HepG2 (cell line): ENCODE results near the gene ANO10.
"Not testable (repeated sequence)": the region's sequence is repeated elsewhere in the genome, so short reads cannot be mapped to it uniquely, and the experiment has no call there.

Experiments used
- GTF2F1 ChIP-seq: fragments of 150-350 bp; IDR thresholded peaks from 2 replicates; pipeline ENCODE4 v1.6.1; 2014; ENCODE audit warnings: low read length
- MTA3 ChIP-seq: sonication (generic); formaldehyde crosslinking; IDR thresholded peaks from 2 replicates; pipeline ENCODE4 v1.4.0; 2020; ENCODE audit warnings: missing genetic modification reagents
- TAF15 ChIP-seq: fragments of 200-400 bp; formaldehyde crosslinking; IDR thresholded peaks from one replicate; pipeline ENCODE4 v1.6.1; 2018; ENCODE audit warnings: mild to moderate bottlenecking, low read depth, low read length; ENCODE audit not compliant: poor library complexity, severe bottlenecking
- ZBTB20 ChIP-seq: sonication (generic); formaldehyde crosslinking; IDR thresholded peaks from 2 replicates; pipeline ENCODE4 v1.8.1; 2023; ENCODE audit warnings: missing genetic modification reagents, low read depth, mild to moderate bottlenecking, borderline replicate concordance
- ZBTB43 ChIP-seq: sonication (generic); formaldehyde crosslinking; conservative IDR thresholded peaks from 2 replicates; pipeline ENCODE4 v1.4.0; 2020; ENCODE audit warnings: missing genetic modification reagents
- TF ChIP-seq, protein P1 (sequence below): sonication (generic); formaldehyde crosslinking; IDR thresholded peaks from 2 replicates; pipeline ENCODE4 v1.4.0; 2020; ENCODE audit warnings: missing genetic modification reagents

DNA sequence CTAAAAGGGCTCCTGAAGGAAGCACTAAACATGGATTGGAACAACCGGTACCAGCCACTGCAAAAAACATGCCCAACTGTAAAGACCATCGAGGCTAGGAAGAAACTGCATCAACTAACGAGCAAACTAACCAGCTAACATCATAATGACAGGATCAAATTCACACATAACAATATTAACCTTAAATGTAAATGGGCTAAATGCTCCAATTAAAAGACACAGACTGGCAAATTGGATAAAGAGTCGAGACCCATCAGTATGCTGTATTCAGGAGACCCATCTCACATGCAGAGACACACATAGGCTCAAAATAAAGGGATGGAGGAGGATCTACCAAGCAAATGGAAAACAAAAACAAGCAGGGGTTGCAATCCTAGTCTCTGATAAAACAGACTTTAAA, 28.2 kb downstream of the ANO10 start:
- TF ChIP-seq MTA3; ZBTB43; ZBTB20 (CRISPR knock-in tag); TAF15; GTF2F1: not testable (repeated sequence)
- TF ChIP-seq, protein P1, sequence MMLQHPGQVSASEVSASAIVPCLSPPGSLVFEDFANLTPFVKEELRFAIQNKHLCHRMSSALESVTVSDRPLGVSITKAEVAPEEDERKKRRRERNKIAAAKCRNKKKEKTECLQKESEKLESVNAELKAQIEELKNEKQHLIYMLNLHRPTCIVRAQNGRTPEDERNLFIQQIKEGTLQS (CRISPR knock-in tag): not testable (repeated sequence)
